Suprapubic skin (tissue), 4 donors: ENCODE results near the gene KCNG4.

Source experiments
- EP300 ChIP-seq: sonication (generic); formaldehyde crosslinking; IDR thresholded peaks from one replicate; pipeline ENCODE4 v1.6.1; 2017; ENCODE audit warnings: antibody characterized with exemption
- POLR2A ChIP-seq, 2 donors: fragments of 450-650 bp; IDR thresholded peaks; one replicate each; pipeline ENCODE4 v1.6.1; 2017; ENCODE audit warnings: antibody characterized with exemption in 2 of 2, mild to moderate bottlenecking in 2 of 2, moderate library complexity in 2 of 2
- POLR2AphosphoS5 ChIP-seq, 3 donors: sonication (generic); formaldehyde crosslinking; IDR thresholded peaks; one replicate each; pipeline ENCODE4 v1.6.1; 2017; ENCODE audit warnings: antibody characterized with exemption in 3 of 3
- TF ChIP-seq, protein P1 (sequence below), 2 donors: fragments of 200-600 bp in 1 of 2; fragments of 450-650 bp in 1 of 2; sonication (generic) in 1 of 2; IDR thresholded peaks; one replicate each; pipeline ENCODE4 v1.5.1; 2016 to 2019; ENCODE audit warnings: antibody characterized with exemption in 2 of 2, mild to moderate bottlenecking in 1 of 2, moderate library complexity in 1 of 2

DNA sequence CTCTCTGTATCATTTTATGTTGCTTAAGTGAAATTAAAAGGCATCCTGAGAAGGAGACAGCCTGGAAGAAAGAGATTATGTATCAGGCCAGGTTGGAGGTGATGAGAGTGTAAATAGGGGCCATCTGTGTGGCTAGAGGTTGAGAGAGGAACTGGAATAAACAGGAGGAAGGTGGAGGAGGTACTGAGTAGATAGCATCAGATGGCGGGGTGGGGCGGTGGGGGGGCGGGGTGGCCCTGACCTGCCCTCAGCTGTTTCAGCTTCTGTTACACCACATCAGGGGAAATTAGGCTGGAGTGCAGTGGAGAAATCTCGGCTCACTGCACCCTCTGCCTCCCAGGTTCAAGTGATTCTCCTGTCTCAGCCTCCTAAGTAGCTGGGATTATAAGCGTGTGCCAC, 6.9 kb upstream of the KCNG4 start:
- TF ChIP-seq, protein P1, sequence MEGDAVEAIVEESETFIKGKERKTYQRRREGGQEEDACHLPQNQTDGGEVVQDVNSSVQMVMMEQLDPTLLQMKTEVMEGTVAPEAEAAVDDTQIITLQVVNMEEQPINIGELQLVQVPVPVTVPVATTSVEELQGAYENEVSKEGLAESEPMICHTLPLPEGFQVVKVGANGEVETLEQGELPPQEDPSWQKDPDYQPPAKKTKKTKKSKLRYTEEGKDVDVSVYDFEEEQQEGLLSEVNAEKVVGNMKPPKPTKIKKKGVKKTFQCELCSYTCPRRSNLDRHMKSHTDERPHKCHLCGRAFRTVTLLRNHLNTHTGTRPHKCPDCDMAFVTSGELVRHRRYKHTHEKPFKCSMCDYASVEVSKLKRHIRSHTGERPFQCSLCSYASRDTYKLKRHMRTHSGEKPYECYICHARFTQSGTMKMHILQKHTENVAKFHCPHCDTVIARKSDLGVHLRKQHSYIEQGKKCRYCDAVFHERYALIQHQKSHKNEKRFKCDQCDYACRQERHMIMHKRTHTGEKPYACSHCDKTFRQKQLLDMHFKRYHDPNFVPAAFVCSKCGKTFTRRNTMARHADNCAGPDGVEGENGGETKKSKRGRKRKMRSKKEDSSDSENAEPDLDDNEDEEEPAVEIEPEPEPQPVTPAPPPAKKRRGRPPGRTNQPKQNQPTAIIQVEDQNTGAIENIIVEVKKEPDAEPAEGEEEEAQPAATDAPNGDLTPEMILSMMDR (IDR thresholded peaks at IDR 0.05) = no peak
- TF ChIP-seq POLR2A (IDR thresholded peaks at IDR 0.05) = no peak
- no peak for TF ChIP-seq POLR2AphosphoS5 (IDR thresholded peaks at IDR 0.05)
- TF ChIP-seq EP300 = no peak
